Measurements from ENCODE around the gene CNMD.
"Not testable (repeated sequence)": the region's sequence is repeated elsewhere in the genome, so short reads cannot be mapped to it uniquely, and the experiment has no call there.

The CNMD gene

GRCh38 chr13:52744842-52745375, 5.3 kb upstream of the CNMD start:
- DNase-seq (ENCODE audit: low read depth in 2 of 2): no peak

GRCh38 chr13:52743988-52744387, 4.4 kb upstream of the CNMD start:
- no peak for DNase-seq (ENCODE audit: low read depth in 2 of 2)

GRCh38 chr13:52743569-52743968, 3.9 kb upstream of the CNMD start:
- DNase-seq (ENCODE audit: low read depth in 2 of 2): no peak

GRCh38 chr13:52738719-52739467, 727 bp downstream of the CNMD start:
- no peak for DNase-seq (ENCODE audit: low read depth in 2 of 2)

GRCh38 chr13:52737965-52738364, 1.7 kb downstream of the CNMD start:
- no peak for DNase-seq (ENCODE audit: low read depth in 2 of 2)

GRCh38 chr13:52737451-52737850, 2.2 kb downstream of the CNMD start:
- DNase-seq (ENCODE audit: low read depth in 2 of 2): no peak

GRCh38 chr13:52736891-52737290, 2.7 kb downstream of the CNMD start:
- DNase-seq (ENCODE audit: low read depth in 2 of 2): no peak

GRCh38 chr13:52734075-52734623, 5.5 kb downstream of the CNMD start:
- DNase-seq (ENCODE audit: low read depth in 2 of 2): no peak

GRCh38 chr13:52726258-52726657, 13.4 kb downstream of the CNMD start:
- no peak for DNase-seq (ENCODE audit: low read depth in 2 of 2)

- no peak for DNase-seq (ENCODE audit: low read depth in 2 of 2)
Observed at GRCh38 chr13:52725302-52725701, 14.3 kb downstream of the CNMD start.

- DNase-seq (ENCODE audit: low read depth in 2 of 2): no peak
Observed at GRCh38 chr13:52723181-52723580, 16.4 kb downstream of the CNMD start.

GRCh38 chr13:52721356-52721755, 18.3 kb downstream of the CNMD start:
- DNase-seq (ENCODE audit: low read depth in 2 of 2): not testable (repeated sequence)

GRCh38 chr13:52720904-52721303, 18.7 kb downstream of the CNMD start:
- DNase-seq (ENCODE audit: low read depth in 2 of 2): not testable (repeated sequence)

GRCh38 chr13:52713894-52714293, 25.7 kb downstream of the CNMD start:
- no peak for DNase-seq (ENCODE audit: low read depth in 2 of 2)

GRCh38 chr13:52712385-52712784, 27.2 kb downstream of the CNMD start:
- no peak for DNase-seq (ENCODE audit: low read depth in 2 of 2)

- DNase-seq (ENCODE audit: low read depth in 2 of 2): no peak
Observed at GRCh38 chr13:52711286-52711685, 28.3 kb downstream of the CNMD start.

GRCh38 chr13:52708266-52708665, 31.4 kb downstream of the CNMD start:
- not testable (repeated sequence) for DNase-seq (ENCODE audit: low read depth in 2 of 2)

- no peak for DNase-seq (ENCODE audit: low read depth in 2 of 2)
Observed at GRCh38 chr13:52707375-52707774, 32.2 kb downstream of the CNMD start.

GRCh38 chr13:52706081-52706480, 33.5 kb downstream of the CNMD start:
- no peak for DNase-seq (ENCODE audit: low read depth in 2 of 2)

- no peak for DNase-seq (ENCODE audit: low read depth in 2 of 2)
Observed at GRCh38 chr13:52703482-52703881, 36.1 kb downstream of the CNMD start.

GRCh38 chr13:52701728-52702465, 37.7 kb downstream of the CNMD start:
- no peak for DNase-seq (ENCODE audit: low read depth in 2 of 2)

- no peak for DNase-seq (ENCODE audit: low read depth in 2 of 2)
Observed at GRCh38 chr13:52696566-52696965, 43.1 kb downstream of the CNMD start.

GRCh38 chr13:52695856-52696255, 43.8 kb downstream of the CNMD start:
- DNase-seq (ENCODE audit: low read depth in 2 of 2): no peak
